Natural killer cell (primary cell): Measurements from ENCODE around the gene NUTM2G. TPM values are rescaled to one million over a fixed set of nuclear protein-coding genes. Genes with fewer than 3 reads are reported as not detected.
"Not testable (repeated sequence)": the region's sequence is repeated elsewhere in the genome, so short reads cannot be mapped to it uniquely, and the experiment has no call there.

Source experiments
- ATAC-seq, 3 donors: fragments of 150-1000 bp in 2 of 3; fragments of 200-7000 bp in 1 of 3; cut with Tn5 transposase; 1 replicate in 1 of 3; 2 replicates in 2 of 3; pipeline ENCODE4 v1.10.0; 2021; ENCODE audit warnings: mild to moderate bottlenecking in 2 of 3, moderate library complexity in 2 of 3
- DNase-seq, 2 donors: peaks; one replicate each; pipeline versions ENCODE4 v3.0.0 to v3.0.0-alpha.2; 2013 to 2021; ENCODE audit warnings: mixed read lengths in 1 of 2
- H3K27ac ChIP-seq: one replicate; pipeline ENCODE4 v1.5.1; 2013; ENCODE audit warnings: mild to moderate bottlenecking, low read length
- H3K27me3 ChIP-seq: one replicate; pipeline ENCODE4 v1.6.1; 2013; ENCODE audit warnings: low read length; ENCODE audit not compliant: control insufficient read depth, insufficient read depth
- H3K36me3 ChIP-seq: one replicate; pipeline ENCODE4 v1.6.1; 2013; ENCODE audit warnings: low read length; ENCODE audit not compliant: control insufficient read depth, insufficient read depth
- H3K4me1 ChIP-seq: one replicate; pipeline ENCODE4 v1.6.1; 2013; ENCODE audit warnings: low read length; ENCODE audit not compliant: control insufficient read depth, insufficient read depth
- H3K4me3 ChIP-seq: one replicate; pipeline ENCODE4 v1.5.1; 2013; ENCODE audit warnings: low read length
- H3K9me3 ChIP-seq: one replicate; pipeline ENCODE4 v1.6.1; 2013; ENCODE audit warnings: low read length; ENCODE audit not compliant: control insufficient read depth, insufficient read depth
- H3K27ac Mint-ChIP-seq, 2 donors: one replicate each; pipeline ENCODE4 v1.8.0; 2022; ENCODE audit warnings: mild to moderate bottlenecking in 2 of 2, mixed read lengths in 2 of 2, moderate library complexity in 1 of 2
- H3K27me3 Mint-ChIP-seq, 2 donors: one replicate each; pipeline ENCODE4 v1.8.0; 2022; ENCODE audit warnings: low read depth in 2 of 2, mixed read lengths in 2 of 2
- H3K36me3 Mint-ChIP-seq: one replicate; pipeline ENCODE4 v1.8.0; 2022; ENCODE audit warnings: mixed read lengths
- H3K4me1 Mint-ChIP-seq, 2 donors: one replicate each; pipeline ENCODE4 v1.8.0; 2022; ENCODE audit warnings: mixed read lengths in 2 of 2
- H3K4me3 Mint-ChIP-seq: one replicate; pipeline ENCODE4 v1.8.0; 2022; ENCODE audit warnings: mild to moderate bottlenecking, moderate library complexity, mixed read lengths
- H3K9me3 Mint-ChIP-seq, 2 donors: one replicate each; pipeline ENCODE4 v1.8.0; 2022; ENCODE audit warnings: mixed read lengths in 2 of 2
- WGBS: methylation state at CpG from one replicate; pipeline ENCODE4 v1.1.7; 2013; ENCODE audit warnings: missing lambda C conversion rate; ENCODE audit not compliant: insufficient coverage; 5-methylcytosine and 5-hydroxymethylcytosine counted together
- intact Hi-C: fragments of 100-400 bp; cut with micrococcal nuclease; formaldehyde crosslinking; loops from one replicate; pipeline ENCODE4 v1.14.2; 2022
- total RNA-seq, 4 donors: library from RNA; stranded (reverse); fragments of 120-200 nt in 1 of 4; gene quantifications; one replicate each; pipeline versions ENCODE4 v1.2.3 to v1.2.4, GENCODE V29; 2013 to 2022

NUTM2G gene
- total RNA-seq, 3 donors from 2014 or later (not counting 1 experiment from before 2014, with no cell fraction given) = not detected

- not testable (repeated sequence) for H3K9me3 Mint-ChIP-seq
These were observed 12.1 kb upstream of the NUTM2G start for GRCh38 chr9:96916531-96916930.

GRCh38 chr9:96918550-96918949 is 10.1 kb upstream of the NUTM2G start:
- H3K27ac Mint-ChIP-seq, H3K9me3 ChIP-seq, H3K9me3 Mint-ChIP-seq, H3K4me3 ChIP-seq, H3K27me3 Mint-ChIP-seq, H3K4me1 ChIP-seq, H3K36me3 ChIP-seq, H3K27ac ChIP-seq, H3K4me3 Mint-ChIP-seq, intact Hi-C loops, ATAC-seq, H3K36me3 Mint-ChIP-seq, DNase-seq, H3K27me3 ChIP-seq, H3K4me1 Mint-ChIP-seq: not testable (repeated sequence)
- whole genome bisulfite sequencing = 97% methylated on average over 5 of the region's 6 CpGs

More at GRCh38 chr9:96916531-96916930, 12.1 kb upstream of the NUTM2G start:
- H3K36me3 Mint-ChIP-seq, H3K27ac ChIP-seq, DNase-seq, ATAC-seq, H3K4me1 Mint-ChIP-seq, H3K4me1 ChIP-seq, H3K9me3 ChIP-seq, H3K4me3 Mint-ChIP-seq, H3K4me3 ChIP-seq, H3K36me3 ChIP-seq, H3K27me3 Mint-ChIP-seq, intact Hi-C loops, H3K27me3 ChIP-seq, H3K27ac Mint-ChIP-seq: not testable (repeated sequence)
- WGBS = no CpG with 5 or more reads among the region's 6 CpGs

- H3K36me3 ChIP-seq, DNase-seq, H3K4me1 ChIP-seq, intact Hi-C loops, H3K4me1 Mint-ChIP-seq, ATAC-seq, H3K9me3 ChIP-seq, H3K4me3 ChIP-seq, H3K4me3 Mint-ChIP-seq, H3K27ac Mint-ChIP-seq, H3K27me3 ChIP-seq, H3K9me3 Mint-ChIP-seq, H3K27ac ChIP-seq, H3K27me3 Mint-ChIP-seq, H3K36me3 Mint-ChIP-seq: not testable (repeated sequence)
- 100% methylated on average over 1 of the region's 4 CpGs for WGBS
These were observed 7.8 kb upstream of the NUTM2G start for GRCh38 chr9:96920803-96921202.

GRCh38 chr9:96925587-96925986 is 3.1 kb upstream of the NUTM2G start:
- DNase-seq, ATAC-seq, intact Hi-C loops, H3K4me1 ChIP-seq, H3K4me1 Mint-ChIP-seq, H3K27ac Mint-ChIP-seq, H3K36me3 Mint-ChIP-seq, H3K9me3 ChIP-seq, H3K36me3 ChIP-seq, H3K27me3 Mint-ChIP-seq, H3K27ac ChIP-seq, H3K27me3 ChIP-seq, H3K9me3 Mint-ChIP-seq, H3K4me3 Mint-ChIP-seq, H3K4me3 ChIP-seq: not testable (repeated sequence)
- WGBS = 96% methylated on average over 4 of the region's 5 CpGs

GRCh38 chr9:96931665-96932064 is 3.0 kb downstream of the NUTM2G start:
- H3K36me3 ChIP-seq, H3K4me1 Mint-ChIP-seq, H3K4me3 Mint-ChIP-seq, H3K36me3 Mint-ChIP-seq, H3K27me3 ChIP-seq, intact Hi-C loops, H3K9me3 ChIP-seq, H3K27ac ChIP-seq, H3K4me3 ChIP-seq, ATAC-seq, H3K9me3 Mint-ChIP-seq, H3K27ac Mint-ChIP-seq, DNase-seq, H3K4me1 ChIP-seq, H3K27me3 Mint-ChIP-seq: not testable (repeated sequence)
- 86% methylated on average over 8 of the region's 13 CpGs for WGBS

GRCh38 chr9:96934097-96934496 is 5.5 kb downstream of the NUTM2G start:
- DNase-seq, intact Hi-C loops, H3K27ac ChIP-seq, H3K9me3 ChIP-seq, H3K36me3 ChIP-seq, H3K4me1 ChIP-seq, ATAC-seq, H3K4me3 Mint-ChIP-seq, H3K27me3 Mint-ChIP-seq, H3K4me3 ChIP-seq, H3K9me3 Mint-ChIP-seq, H3K36me3 Mint-ChIP-seq, H3K4me1 Mint-ChIP-seq, H3K27me3 ChIP-seq, H3K27ac Mint-ChIP-seq: not testable (repeated sequence)
- 92% methylated on average over 4 of the region's 14 CpGs for WGBS

GRCh38 chr9:96934706-96935105 is 6.1 kb downstream of the NUTM2G start:
- WGBS = no CpG with 5 or more reads among the region's 5 CpGs
- H3K4me1 Mint-ChIP-seq, H3K27ac ChIP-seq, H3K4me3 ChIP-seq, H3K36me3 Mint-ChIP-seq, intact Hi-C loops, H3K9me3 ChIP-seq, H3K27ac Mint-ChIP-seq, H3K4me1 ChIP-seq, H3K9me3 Mint-ChIP-seq, H3K4me3 Mint-ChIP-seq, H3K36me3 ChIP-seq, DNase-seq, H3K27me3 Mint-ChIP-seq, ATAC-seq, H3K27me3 ChIP-seq: not testable (repeated sequence)

- WGBS = 95% methylated on average over 12 of the region's 15 CpGs
- H3K27ac ChIP-seq, H3K4me3 ChIP-seq, H3K27me3 Mint-ChIP-seq, ATAC-seq, DNase-seq, H3K4me1 ChIP-seq, H3K36me3 Mint-ChIP-seq, H3K4me3 Mint-ChIP-seq, H3K27ac Mint-ChIP-seq, H3K27me3 ChIP-seq, H3K4me1 Mint-ChIP-seq, intact Hi-C loops, H3K9me3 ChIP-seq, H3K9me3 Mint-ChIP-seq, H3K36me3 ChIP-seq: not testable (repeated sequence)
These were observed 6.8 kb downstream of the NUTM2G start for GRCh38 chr9:96935401-96935800.
